ENCODE data around the gene KMT2B.
"Not testable (repeated sequence)": the region's sequence is repeated elsewhere in the genome, so short reads cannot be mapped to it uniquely, and the experiment has no call there.

KMT2B gene

GRCh38 chr19:35710784-35711723 is 6.7 kb upstream of the KMT2B start:
- FAIRE-seq (no peak), DNase-seq (ENCODE audit: low spot score) (no peak)

- FAIRE-seq, result no peak
- DNase-seq (ENCODE audit: low spot score), result no peak
These were observed 5.0 kb upstream of the KMT2B start for GRCh38 chr19:35712567-35713505.

GRCh38 chr19:35713506-35713850 is 4.3 kb upstream of the KMT2B start:
- no peak for FAIRE-seq
- no peak for DNase-seq (ENCODE audit: low spot score)

GRCh38 chr19:35713904-35714495 is 3.8 kb upstream of the KMT2B start:
- DNase-seq (ENCODE audit: low spot score) (no peak), FAIRE-seq (no peak)

- no peak for DNase-seq (ENCODE audit: low spot score)
These were observed 3.0 kb upstream of the KMT2B start for GRCh38 chr19:35714601-35715354.

GRCh38 chr19:35715355-35715809 is 2.4 kb upstream of the KMT2B start:
- no peak for FAIRE-seq

More at GRCh38 chr19:35714601-35715354, 3.0 kb upstream of the KMT2B start:
- no peak for FAIRE-seq

GRCh38 chr19:35715981-35716800 is 1.6 kb upstream of the KMT2B start:
- FAIRE-seq (no peak), DNase-seq (ENCODE audit: low spot score) (peak; percentile 66)

More at GRCh38 chr19:35715355-35715809, 2.4 kb upstream of the KMT2B start:
- no peak for DNase-seq (ENCODE audit: low spot score)

- FAIRE-seq (peak; percentile 27), DNase-seq (ENCODE audit: low spot score) (peak; percentile 87)
These were observed 770 bp upstream of the KMT2B start for GRCh38 chr19:35716801-35717664.

GRCh38 chr19:35718345-35719041 is 690 bp downstream of the KMT2B start:
- peak; percentile 33 for DNase-seq (ENCODE audit: low spot score)
- FAIRE-seq, result no peak

- FAIRE-seq (no peak), DNase-seq (ENCODE audit: low spot score) (no peak)
These were observed 1.8 kb downstream of the KMT2B start for GRCh38 chr19:35719402-35720162.

- DNase-seq (ENCODE audit: low spot score), result no peak
These were observed 2.3 kb downstream of the KMT2B start for GRCh38 chr19:35720163-35720524.

GRCh38 chr19:35720648-35721047 is 2.8 kb downstream of the KMT2B start:
- FAIRE-seq, result no peak

More at GRCh38 chr19:35720163-35720524, 2.3 kb downstream of the KMT2B start:
- FAIRE-seq, result no peak

GRCh38 chr19:35721374-35721773 is 3.6 kb downstream of the KMT2B start:
- DNase-seq (ENCODE audit: low spot score) (no peak), FAIRE-seq (no peak)

More at GRCh38 chr19:35720648-35721047, 2.8 kb downstream of the KMT2B start:
- no peak for DNase-seq (ENCODE audit: low spot score)

GRCh38 chr19:35722461-35722860 is 4.7 kb downstream of the KMT2B start:
- DNase-seq (ENCODE audit: low spot score) (no peak), FAIRE-seq (no peak)

- DNase-seq (ENCODE audit: low spot score) (no peak), FAIRE-seq (no peak)
These were observed 5.1 kb downstream of the KMT2B start for GRCh38 chr19:35722897-35723296.

- DNase-seq (ENCODE audit: low spot score), result no peak
- no peak for FAIRE-seq
These were observed 5.9 kb downstream of the KMT2B start for GRCh38 chr19:35723671-35724070.

GRCh38 chr19:35724132-35724531 is 6.3 kb downstream of the KMT2B start:
- not testable (repeated sequence) for DNase-seq (ENCODE audit: low spot score); FAIRE-seq

All from urothelium cell line (cell line).